HG02763 (cell line): ENCODE data around the gene TMEM229B.

Experiments
- ATAC-seq: cut with Tn5 transposase; IDR thresholded peaks from one replicate; pipeline ENCODE4 v1.9.1; 2021; ENCODE audit warnings: mild to moderate bottlenecking, moderate library complexity; ENCODE audit not compliant: unreplicated experiment

Gene TMEM229B

GRCh38 chr14:67426983-67427606 is 61.4 kb downstream of the TMEM229B start:
- ATAC-seq: peak; percentile 66

GRCh38 chr14:67426161-67426560 is 62.4 kb downstream of the TMEM229B start:
- ATAC-seq: no peak

- ATAC-seq: no peak
These were observed 62.9 kb downstream of the TMEM229B start for GRCh38 chr14:67425608-67426007.

GRCh38 chr14:67424539-67424938 is 64.0 kb downstream of the TMEM229B start:
- ATAC-seq: no peak

DNA sequence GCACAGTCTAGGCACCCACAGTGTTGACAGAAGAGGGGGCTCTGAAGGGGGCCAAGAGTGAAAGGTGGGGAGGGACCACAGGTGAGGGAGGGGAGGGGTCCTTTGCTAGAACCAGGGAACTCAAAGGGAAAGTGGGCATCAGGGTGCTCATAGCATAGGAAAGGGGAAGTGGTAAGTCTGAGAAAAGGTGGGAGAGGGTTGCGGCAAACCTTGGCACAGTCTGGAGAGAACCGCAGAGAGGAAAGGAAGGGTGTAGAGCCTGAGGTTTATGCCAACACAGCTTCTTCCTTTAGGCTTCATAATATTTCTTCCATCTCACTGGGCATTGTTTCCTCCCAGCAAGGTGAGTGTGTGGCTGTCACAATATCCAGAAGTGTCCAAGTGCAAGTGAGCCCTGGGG is 65.1 kb downstream of the TMEM229B start:
- ATAC-seq: no peak

DNA sequence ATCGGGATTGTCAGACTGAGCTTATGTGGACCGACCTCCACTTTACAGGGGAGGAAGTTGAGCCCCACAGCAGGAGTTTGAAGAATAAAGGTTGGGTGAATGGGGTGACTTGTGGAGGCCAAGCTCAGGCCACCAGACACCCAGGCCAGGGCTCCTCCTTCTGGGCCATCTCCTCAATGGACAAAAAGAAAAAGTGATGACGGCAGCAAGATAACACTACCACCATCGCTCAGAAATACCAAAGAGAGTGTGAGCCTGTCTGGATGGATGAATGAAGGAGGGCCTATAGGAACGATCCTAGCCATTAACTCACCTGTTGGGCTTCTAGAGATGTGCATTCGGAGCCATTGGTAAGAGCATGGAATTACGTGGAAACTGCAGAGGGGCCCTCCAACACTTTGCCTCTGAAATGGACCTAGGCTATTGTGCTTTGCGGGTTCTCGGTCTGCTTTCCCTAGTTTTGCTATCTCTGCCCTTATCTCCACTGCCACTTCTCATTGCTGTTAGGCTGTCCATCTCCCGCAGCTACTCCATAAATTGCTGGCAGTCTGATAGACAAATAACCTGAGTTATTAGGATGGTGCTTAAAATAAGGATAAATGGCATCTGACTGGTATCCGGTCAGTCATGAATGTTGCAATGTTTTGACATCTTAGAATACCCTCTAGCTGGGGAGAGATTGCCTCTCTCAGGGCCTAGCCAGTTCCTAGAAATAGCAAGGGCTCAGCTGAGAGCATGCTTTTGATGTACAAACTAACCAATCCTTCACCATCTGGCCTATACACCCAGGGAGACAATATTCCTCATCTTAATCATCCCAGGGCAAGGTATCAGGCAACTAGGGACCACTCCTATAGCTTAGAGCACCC is 66.9 kb downstream of the TMEM229B start:
- no peak for ATAC-seq
